ENCODE data around the gene CSMD2. TPM values are rescaled to one million over a fixed set of nuclear protein-coding genes. Genes with fewer than 3 reads are reported as not detected.

Gene CSMD2
- total and polyA plus RNA-seq, 2 of the 8 experiments (the other 6 are each of a cell fraction or from before 2014, with no cell fraction given) = 7.0 to 14.7 TPM

GRCh38 chr1:33657833-33658232 is 507.2 kb downstream of the CSMD2 start:
- Histone ChIP-seq H3K4me3 (ENCODE audit: extremely low read depth in 1 of 4, insufficient read depth in 2 of 4, low read depth in 3 of 4, low read length in 4 of 4) (no peak overlapping the region), H3K79me2 (ENCODE audit: control insufficient read depth in 1 of 2, insufficient read depth in 2 of 2, low read length in 2 of 2) (no peaks in the 10 kb centered on the region), H3K27me3 (replicated peaks in 1 of 4; ENCODE audit: control insufficient read depth in 3 of 4, extremely low read depth in 1 of 4, insufficient read depth in 3 of 4, low read length in 3 of 4) (no peaks in the 10 kb centered on the region), H3K56ac (replicated peaks; ENCODE audit: insufficient read length, low read depth, low read length) (no peak overlapping the region), H2BK20ac (ENCODE audit: low read length) (no peak overlapping the region), H3K4ac (replicated peaks; ENCODE audit: insufficient read length, low read depth, low read length) (no peak overlapping the region), H2AFZ (ENCODE audit: low read length) (no peak overlapping the region), H2BK12ac (ENCODE audit: low read depth, low read length) (no peak overlapping the region), H2BK120ac (replicated peaks; ENCODE audit: low read depth, low read length) (no peak overlapping the region), H3K23ac (ENCODE audit: insufficient read length) (no peak overlapping the region), H3K36me3 (ENCODE audit: control insufficient read depth in 2 of 4, insufficient read depth in 4 of 4, low read length in 3 of 4) (peaks cover under 1 to 13% (median 6%) of the 10 kb centered on the region in 4 experiments; a peak in 5 of 8 replicates), H4K8ac (ENCODE audit: extremely low read depth, insufficient read depth, low read length) (no peak overlapping the region), H3K27ac (ENCODE audit: low read depth, low read length) (no peak overlapping the region), H3K9me3 (ENCODE audit: insufficient read depth in 2 of 2, low read depth in 1 of 2, low read length in 1 of 2) (no peaks in the 10 kb centered on the region), H3K23me2 (ENCODE audit: low read depth, low read length) (no peaks in the 10 kb centered on the region), H3K9ac (replicated peaks in 1 of 4; ENCODE audit: extremely low read depth in 1 of 4, low read depth in 3 of 4, low read length in 3 of 4) (no peak overlapping the region), H2AK5ac (ENCODE audit: low read depth, low read length) (no peak overlapping the region), H2BK5ac (ENCODE audit: low read depth, low read length) (no peak overlapping the region), H2BK15ac (ENCODE audit: low read length) (no peak overlapping the region), H4K5ac (ENCODE audit: insufficient read length, low read depth, low read length) (no peak overlapping the region), H3K14ac (ENCODE audit: insufficient read length) (no peak overlapping the region), H4K20me1 (replicated peaks in 1 of 2; ENCODE audit: control insufficient read depth in 1 of 2, insufficient read depth in 2 of 2, low read length in 2 of 2) (no peaks in the 10 kb centered on the region), H3K79me1 (ENCODE audit: low read depth, low read length) (no peaks in the 10 kb centered on the region), H3K18ac (ENCODE audit: extremely low read depth, low read length) (no peak overlapping the region), H3K4me1 (replicated peaks in 1 of 4; ENCODE audit: control insufficient read depth in 3 of 4, insufficient read depth in 4 of 4, low read length in 3 of 4) (no peaks in the 10 kb centered on the region), H4K91ac (replicated peaks; ENCODE audit: insufficient read length, low read length) (no peak overlapping the region), H3K4me2 (ENCODE audit: insufficient read depth in 1 of 2, low read depth in 2 of 2, low read length in 2 of 2) (no peak overlapping the region)
- 88% methylated on average over 12 of the region's 12 CpGs; no CpG with 5 or more reads in 1 of the 2 experiments for WGBS, 2 experiments (ENCODE audit: extremely low coverage in 1 of 2, insufficient coverage in 1 of 2, insufficient read length in 1 of 2, insufficient replicate concordance in 2 of 2, low coverage in 1 of 2, low lambda C conversion rate in 2 of 2, missing lambda C conversion rate in 1 of 2)
- TF ChIP-seq TEAD4 (IDR thresholded peaks at IDR 0.05; ENCODE audit: low read depth, low read length) (no peak), SP4 (IDR thresholded peaks at IDR 0.05; ENCODE audit: low read length) (no peak), NANOG (IDR thresholded peaks at IDR 0.05; ENCODE audit: insufficient read depth, low read depth, low read length, poor library complexity, severe bottlenecking) (no peak), KDM4A (IDR thresholded peaks at IDR 0.05; ENCODE audit: low read depth, low read length, severe bottlenecking) (no peak), MAX (IDR thresholded peaks at IDR 0.05) (no peak), HDAC6 (IDR thresholded peaks at IDR 0.05; ENCODE audit: low read depth, low read length) (no peak), E2F6 (IDR thresholded peaks at IDR 0.05) (no peak), POLR2A (IDR thresholded peaks at IDR 0.05; ENCODE audit: control extremely low read depth in 1 of 2, low read depth in 2 of 2, low read length in 2 of 2) (no peak), CTCF (IDR thresholded peaks at IDR 0.05; ENCODE audit: control extremely low read depth in 1 of 3, insufficient read depth in 1 of 3, low read depth in 1 of 3, low read length in 3 of 3) (no peak), HDAC2 (IDR thresholded peaks at IDR 0.05; ENCODE audit: borderline replicate concordance in 1 of 2, low read depth in 2 of 2, low read length in 2 of 2) (no peak), CEBPB (IDR thresholded peaks at IDR 0.05; ENCODE audit: low read depth, low read length) (no peak)
- FAIRE-seq (no peak), DNase-seq (ENCODE audit: low read depth in 1 of 2, low spot score in 2 of 2) (no peak)
- CTCF ChIA-PET (ENCODE audit: partially characterized antibody) = interaction anchor here (0.7 to 8.8 kb wide), 4 partner anchors 15 to 222 kb away, joined by 3 to 60 read pairs (median 4); no protein-coding TSS in a partner anchor
- POLR2A ChIA-PET (ENCODE audit: partially characterized antibody) = no interaction called here
